EL (cell line): ENCODE results near the gene GPS2.
"Not testable (repeated sequence)": the region's sequence is repeated elsewhere in the genome, so short reads cannot be mapped to it uniquely, and the experiment has no call there.

ENCODE experiments used
- DNase-seq: peaks from one replicate; pipeline ENCODE4 v3.0.0-alpha.2; 2016

The GPS2 gene

GRCh38 chr17:7336240-7337175 lies 21.3 kb upstream of the GPS2 start, which contains the start of gene ACAP1:
Gene ACAP1, plus strand, starts transcription at chr17:7336529. Its CDS starts 206 bp downstream, at chr17:7336735.
- DNase-seq, result no peak

- not testable (repeated sequence) for DNase-seq
Observed at GRCh38 chr17:7335765-7336164, 20.6 kb upstream of the GPS2 start.

- no peak for DNase-seq
Observed at GRCh38 chr17:7334938-7335538, 19.9 kb upstream of the GPS2 start.

- DNase-seq, result not testable (repeated sequence)
Observed at GRCh38 chr17:7332600-7333069, 17.5 kb upstream of the GPS2 start.

GRCh38 chr17:7332111-7332510 lies 17.0 kb upstream of the GPS2 start:
- no peak for DNase-seq

- DNase-seq, result no peak
Observed at GRCh38 chr17:7330638-7331015, 15.5 kb upstream of the GPS2 start.

GRCh38 chr17:7329997-7330637 lies 15.0 kb upstream of the GPS2 start:
- peak; percentile 84 for DNase-seq

- peak; percentile 99 for DNase-seq
Observed at GRCh38 chr17:7329374-7329996, 14.3 kb upstream of the GPS2 start.

GRCh38 chr17:7328840-7329373 lies 13.7 kb upstream of the GPS2 start, which contains the start of gene NEURL4:
Gene NEURL4, minus strand, starts transcription at chr17:7329335. Its CDS starts 23 bp downstream, at chr17:7329312.
- peak; percentile 45 for DNase-seq

- DNase-seq, result no peak
Observed at GRCh38 chr17:7328009-7328408, 12.8 kb upstream of the GPS2 start.

GRCh38 chr17:7327501-7327900 lies 12.3 kb upstream of the GPS2 start:
- DNase-seq, result no peak

GRCh38 chr17:7327056-7327455 lies 11.9 kb upstream of the GPS2 start:
- DNase-seq, result no peak

GRCh38 chr17:7326186-7326585 lies 11.0 kb upstream of the GPS2 start:
- DNase-seq, result no peak

- no peak for DNase-seq
Observed at GRCh38 chr17:7325031-7325528, 9.9 kb upstream of the GPS2 start.

GRCh38 chr17:7324438-7324779 lies 9.2 kb upstream of the GPS2 start:
- DNase-seq, result no peak

GRCh38 chr17:7323731-7324437 lies 8.7 kb upstream of the GPS2 start:
- peak; percentile 52 for DNase-seq

- DNase-seq, result no peak
Observed at GRCh38 chr17:7322520-7323194, 7.5 kb upstream of the GPS2 start.

- no peak for DNase-seq
Observed at GRCh38 chr17:7321466-7321865, 6.3 kb upstream of the GPS2 start.

- DNase-seq, result no peak
Observed at GRCh38 chr17:7318121-7318860, 3.1 kb upstream of the GPS2 start.

- no peak for DNase-seq
Observed at GRCh38 chr17:7317161-7317803, 2.1 kb upstream of the GPS2 start.
